IMR-90 (cell line): ENCODE data around the gene MET.

Experiments
- BHLHE40 ChIP-seq: fragments of 150-350 bp; IDR thresholded peaks from 2 replicates; pipeline ENCODE4 v1.6.1; 2016; ENCODE audit warnings: mild to moderate bottlenecking, low read depth, low read length
- CEBPB ChIP-seq: IDR thresholded peaks from 2 replicates; pipeline ENCODE4 v1.6.1; 2012; ENCODE audit warnings: low read depth, low read length, improper control_type of control experiment
- FOS ChIP-seq: fragments of 150-350 bp; IDR thresholded peaks from 2 replicates; pipeline ENCODE4 v1.6.1; 2016; ENCODE audit warnings: low read depth, low read length
- POLR2A ChIP-seq: IDR thresholded peaks from 2 replicates; pipeline ENCODE4 v1.6.1; 2012; ENCODE audit warnings: mild to moderate bottlenecking, low read depth, low read length
- RAD21 ChIP-seq: IDR thresholded peaks from 2 replicates; pipeline ENCODE4 v1.6.1; 2012; ENCODE audit warnings: low read length, improper control_type of control experiment
- TF ChIP-seq, protein P1 (sequence below): conservative IDR thresholded peaks from 2 replicates; pipeline ENCODE4 v1.5.1; 2012; ENCODE audit warnings: mild to moderate bottlenecking, low read depth, low read length, improper control_type of control experiment
- TF ChIP-seq, protein P2 (sequence below): fragments of 150-350 bp; IDR thresholded peaks from 2 replicates; pipeline ENCODE4 v1.6.1; 2016; ENCODE audit warnings: low read depth, mild to moderate bottlenecking, low read length, moderate library complexity, borderline replicate concordance
- TF ChIP-seq, protein P3 (sequence below): fragments of 150-350 bp; IDR thresholded peaks from 2 replicates; pipeline ENCODE4 v1.6.1; 2017; ENCODE audit warnings: mild to moderate bottlenecking, antibody characterized with exemption, low read length, low read depth

DNA sequence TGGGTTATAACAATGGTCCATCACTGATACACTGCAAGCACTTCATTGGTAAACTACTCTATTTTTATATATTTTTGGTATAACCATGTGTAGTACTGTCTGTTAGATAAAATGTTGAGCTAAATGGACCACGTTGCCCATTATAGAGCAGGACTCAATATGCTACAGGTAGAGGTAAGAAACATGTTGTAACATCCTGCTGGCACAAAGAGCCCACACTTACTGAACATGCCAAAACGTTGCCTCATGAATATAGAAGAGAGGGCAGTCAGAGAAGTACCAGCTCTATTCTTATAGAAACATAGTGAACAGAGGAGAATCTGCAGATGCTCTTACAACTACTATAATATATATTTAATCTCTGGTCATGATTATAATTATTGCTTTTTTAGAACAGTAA, 18.4 kb upstream of the MET start:
- TF ChIP-seq CEBPB = no peak
- TF ChIP-seq, protein P1, sequence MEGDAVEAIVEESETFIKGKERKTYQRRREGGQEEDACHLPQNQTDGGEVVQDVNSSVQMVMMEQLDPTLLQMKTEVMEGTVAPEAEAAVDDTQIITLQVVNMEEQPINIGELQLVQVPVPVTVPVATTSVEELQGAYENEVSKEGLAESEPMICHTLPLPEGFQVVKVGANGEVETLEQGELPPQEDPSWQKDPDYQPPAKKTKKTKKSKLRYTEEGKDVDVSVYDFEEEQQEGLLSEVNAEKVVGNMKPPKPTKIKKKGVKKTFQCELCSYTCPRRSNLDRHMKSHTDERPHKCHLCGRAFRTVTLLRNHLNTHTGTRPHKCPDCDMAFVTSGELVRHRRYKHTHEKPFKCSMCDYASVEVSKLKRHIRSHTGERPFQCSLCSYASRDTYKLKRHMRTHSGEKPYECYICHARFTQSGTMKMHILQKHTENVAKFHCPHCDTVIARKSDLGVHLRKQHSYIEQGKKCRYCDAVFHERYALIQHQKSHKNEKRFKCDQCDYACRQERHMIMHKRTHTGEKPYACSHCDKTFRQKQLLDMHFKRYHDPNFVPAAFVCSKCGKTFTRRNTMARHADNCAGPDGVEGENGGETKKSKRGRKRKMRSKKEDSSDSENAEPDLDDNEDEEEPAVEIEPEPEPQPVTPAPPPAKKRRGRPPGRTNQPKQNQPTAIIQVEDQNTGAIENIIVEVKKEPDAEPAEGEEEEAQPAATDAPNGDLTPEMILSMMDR = no peak
- no peak for TF ChIP-seq RAD21
- no peak for TF ChIP-seq BHLHE40
- TF ChIP-seq, protein P2, sequence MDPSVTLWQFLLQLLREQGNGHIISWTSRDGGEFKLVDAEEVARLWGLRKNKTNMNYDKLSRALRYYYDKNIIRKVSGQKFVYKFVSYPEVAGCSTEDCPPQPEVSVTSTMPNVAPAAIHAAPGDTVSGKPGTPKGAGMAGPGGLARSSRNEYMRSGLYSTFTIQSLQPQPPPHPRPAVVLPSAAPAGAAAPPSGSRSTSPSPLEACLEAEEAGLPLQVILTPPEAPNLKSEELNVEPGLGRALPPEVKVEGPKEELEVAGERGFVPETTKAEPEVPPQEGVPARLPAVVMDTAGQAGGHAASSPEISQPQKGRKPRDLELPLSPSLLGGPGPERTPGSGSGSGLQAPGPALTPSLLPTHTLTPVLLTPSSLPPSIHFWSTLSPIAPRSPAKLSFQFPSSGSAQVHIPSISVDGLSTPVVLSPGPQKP = no peak
- no peak for TF ChIP-seq POLR2A
- TF ChIP-seq, protein P3, sequence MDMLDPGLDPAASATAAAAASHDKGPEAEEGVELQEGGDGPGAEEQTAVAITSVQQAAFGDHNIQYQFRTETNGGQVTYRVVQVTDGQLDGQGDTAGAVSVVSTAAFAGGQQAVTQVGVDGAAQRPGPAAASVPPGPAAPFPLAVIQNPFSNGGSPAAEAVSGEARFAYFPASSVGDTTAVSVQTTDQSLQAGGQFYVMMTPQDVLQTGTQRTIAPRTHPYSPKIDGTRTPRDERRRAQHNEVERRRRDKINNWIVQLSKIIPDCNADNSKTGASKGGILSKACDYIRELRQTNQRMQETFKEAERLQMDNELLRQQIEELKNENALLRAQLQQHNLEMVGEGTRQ = no peak
- no peak for TF ChIP-seq FOS
